Endothelial cell of umbilical vein (primary cell): Measurements from ENCODE around the gene ABCG2.

ENCODE experiments used
- CTCF ChIP-seq, 2 donors: IDR thresholded peaks; 1 replicate in 1 of 2; 2 replicates in 1 of 2; pipeline ENCODE4 v1.5.1; 2011; ENCODE audit warnings: low read length in 2 of 2, mild to moderate bottlenecking in 2 of 2, moderate library complexity in 2 of 2, control low read depth in 1 of 2, inconsistent platforms in 1 of 2, low read depth in 1 of 2; ENCODE audit not compliant: insufficient read depth in 1 of 2; ENCODE audit errors: extremely low read depth in 1 of 2
- JUN ChIP-seq: IDR thresholded peaks from 2 replicates; pipeline ENCODE4 v1.6.1; 2011; ENCODE audit warnings: borderline replicate concordance, low read depth; ENCODE audit not compliant: insufficient read length, insufficient read depth
- MYC ChIP-seq: IDR thresholded peaks from one replicate; pipeline ENCODE4 v1.6.1; 2011; ENCODE audit warnings: mild to moderate bottlenecking, low read depth, low read length
- POLR2A ChIP-seq: IDR thresholded peaks from 2 replicates; pipeline ENCODE4 v1.6.1; 2012; ENCODE audit warnings: low read depth, mild to moderate bottlenecking, control low read depth, low read length
- POLR2AphosphoS5 ChIP-seq: IDR thresholded peaks from 2 replicates; pipeline ENCODE4 v1.6.1; 2012; ENCODE audit warnings: low read depth, mild to moderate bottlenecking, control low read depth, low read length, moderate library complexity; ENCODE audit not compliant: insufficient read depth

GRCh38 chr4:88135356-88135663, 23.1 kb downstream of the ABCG2 start:
- no peak for TF ChIP-seq CTCF (IDR thresholded peaks at IDR 0.05; ENCODE audit: extremely low read depth in 1 of 2, insufficient read depth in 1 of 2, low read depth in 1 of 2, low read length in 2 of 2)
- TF ChIP-seq POLR2AphosphoS5 = no peak
- TF ChIP-seq POLR2A = no peak
- TF ChIP-seq MYC = no peak
- no peak for TF ChIP-seq JUN
